Medulla oblongata (tissue), 1 donor: ENCODE data around the gene KERA.

Experiments used
- DNase-seq: peaks from one replicate; pipeline ENCODE4 v3.0.0-alpha.2; 2015; ENCODE audit errors: extremely low spot score

KERA gene

DNA sequence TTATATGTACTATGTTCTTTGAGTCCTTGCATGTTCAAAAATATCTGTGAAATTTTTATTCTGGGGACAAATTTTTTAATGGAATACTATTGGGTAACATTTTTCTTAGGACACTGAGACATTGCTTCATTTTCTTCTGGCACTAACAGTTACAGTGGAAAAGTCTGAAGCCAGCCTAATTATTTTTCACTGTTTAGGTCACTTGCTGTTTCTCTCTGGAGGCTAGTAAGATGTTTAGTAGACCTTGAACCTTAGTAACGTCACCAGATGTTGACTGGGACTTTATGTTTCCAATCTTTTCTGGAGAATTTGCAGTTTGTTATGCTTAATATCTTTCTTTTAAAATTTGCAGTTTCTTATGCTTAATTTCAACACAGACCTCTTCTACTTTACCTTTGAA, 40.8 kb downstream of the KERA start:
- DNase-seq, result no peak

DNA sequence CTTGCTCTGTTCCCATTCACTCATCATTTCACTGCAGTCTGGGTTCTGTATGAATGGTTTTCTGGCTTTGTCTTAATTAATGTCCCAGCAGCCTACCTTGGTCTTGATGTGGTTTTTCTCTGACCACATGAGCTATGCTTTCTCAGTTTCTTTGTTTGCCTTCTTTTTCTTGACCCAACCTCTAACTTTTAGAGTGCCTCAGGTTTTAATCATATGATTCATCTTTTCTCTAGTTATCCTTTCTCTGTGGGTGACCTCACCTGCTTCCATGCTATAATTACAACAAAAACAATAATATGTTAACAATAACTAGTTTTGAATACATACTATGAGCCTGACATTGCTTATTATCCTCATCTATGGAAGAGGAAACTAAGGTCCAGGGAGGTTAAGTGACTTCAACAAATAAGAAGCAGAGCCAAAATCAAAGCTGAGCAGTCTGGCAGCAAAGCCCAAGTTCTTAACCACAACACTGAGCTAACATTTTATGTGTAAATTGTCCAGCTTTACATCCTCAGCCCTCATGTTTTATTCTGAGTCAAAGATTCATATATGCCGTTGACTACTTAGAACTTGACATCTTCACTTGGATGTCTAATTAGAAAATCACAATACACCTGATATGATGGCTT, 48.4 kb downstream of the KERA start:
- no peak for DNase-seq

DNA sequence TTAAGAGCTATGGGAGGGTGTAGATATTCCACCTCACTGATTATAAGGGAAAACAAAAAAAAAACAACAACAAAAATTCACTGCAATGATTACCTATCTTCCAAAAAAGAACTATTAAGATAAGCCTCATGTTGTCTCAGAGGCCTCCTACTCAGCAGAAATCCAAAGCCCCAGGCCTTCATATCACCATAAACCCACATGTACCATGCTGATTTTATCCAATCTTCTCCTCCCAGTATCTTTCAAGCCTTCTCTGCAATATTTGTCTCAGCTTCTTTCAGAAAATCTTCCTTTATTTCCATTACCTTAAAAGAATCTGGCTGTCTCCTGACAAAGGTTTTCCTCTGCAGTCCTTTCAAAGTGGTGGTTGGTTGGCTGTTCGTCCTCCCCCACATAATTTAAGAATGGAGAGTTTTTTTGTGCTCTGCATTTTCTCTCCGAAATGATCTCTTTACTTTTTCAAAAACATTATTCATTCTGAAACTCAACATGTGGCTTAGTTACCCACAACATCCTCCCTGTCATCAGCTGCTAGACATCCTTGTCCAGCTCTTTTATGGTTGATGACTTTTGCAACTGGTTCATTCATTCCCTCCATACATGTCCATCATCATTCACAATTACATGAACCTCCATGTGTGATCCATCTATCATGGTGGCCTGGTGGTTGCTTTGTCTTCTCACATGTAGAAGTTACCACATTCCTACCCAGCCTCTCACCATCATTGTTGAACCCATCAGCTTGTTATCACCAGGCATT, 50.1 kb downstream of the KERA start:
- no peak for DNase-seq

DNA sequence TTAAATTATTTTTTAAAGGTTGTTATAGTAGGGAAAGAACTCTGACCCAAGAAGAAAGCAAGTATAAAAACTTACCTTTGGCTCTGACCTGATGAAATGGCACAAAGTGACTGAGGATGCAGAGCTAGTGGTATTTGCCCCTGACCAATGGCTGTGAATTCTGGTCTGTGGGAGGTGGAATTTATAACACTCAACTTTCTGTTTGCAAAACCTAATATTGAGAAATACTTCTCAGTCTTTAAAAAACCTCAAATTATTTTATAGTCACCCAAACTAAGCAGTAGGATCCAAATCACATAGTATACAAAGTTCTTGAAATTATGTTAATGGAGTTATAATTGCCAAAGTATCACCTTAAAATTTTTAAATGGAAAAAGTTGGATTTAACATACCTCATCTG, 53.0 kb downstream of the KERA start, which contains the start of gene EPYC:
Gene EPYC, minus strand, starts transcription at position 101 of the 400 bp plus-strand sequence. CDS start 2,407 bp downstream, outside the sequence.
- DNase-seq, result no peak

DNA sequence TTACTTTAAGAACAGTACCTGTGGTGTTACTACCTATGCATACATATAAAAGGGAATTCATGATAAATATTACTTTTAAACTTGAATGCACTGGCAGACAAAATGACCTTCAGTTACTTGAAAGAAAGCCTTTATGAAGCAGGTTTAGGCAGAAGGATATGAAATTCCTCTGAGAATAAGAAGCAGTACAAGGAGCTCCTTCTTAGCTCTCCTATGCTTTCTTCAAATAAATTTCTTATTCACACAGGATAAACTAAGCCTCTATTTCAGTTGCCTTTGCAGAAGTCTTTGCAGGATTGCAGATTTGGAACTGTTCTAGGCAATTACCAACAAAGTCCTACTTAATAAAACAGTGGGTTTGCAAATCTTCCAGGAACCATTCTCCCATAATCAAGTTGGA, 54.1 kb downstream of the KERA start:
- no peak for DNase-seq

DNA sequence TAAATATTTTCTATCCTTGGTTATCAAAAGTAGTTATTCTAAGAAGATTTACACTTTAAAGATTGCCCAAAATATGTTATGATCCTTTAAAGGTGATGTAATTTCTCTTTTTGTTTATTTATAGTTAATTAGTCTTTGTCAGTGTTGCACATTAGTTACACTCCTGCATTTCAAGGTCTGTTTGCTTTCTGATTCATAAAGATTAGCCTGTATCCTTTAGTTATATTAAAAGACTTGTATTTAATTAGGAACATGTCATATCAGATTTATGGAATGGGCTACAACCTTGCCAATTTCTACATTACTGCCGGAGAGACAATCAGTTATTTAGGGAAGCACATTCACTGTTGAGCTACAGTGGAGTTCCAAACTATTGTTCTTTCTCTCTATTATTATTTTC, 56.5 kb downstream of the KERA start:
- no peak for DNase-seq
